ENCODE data around the gene ITGA4.

DNA sequence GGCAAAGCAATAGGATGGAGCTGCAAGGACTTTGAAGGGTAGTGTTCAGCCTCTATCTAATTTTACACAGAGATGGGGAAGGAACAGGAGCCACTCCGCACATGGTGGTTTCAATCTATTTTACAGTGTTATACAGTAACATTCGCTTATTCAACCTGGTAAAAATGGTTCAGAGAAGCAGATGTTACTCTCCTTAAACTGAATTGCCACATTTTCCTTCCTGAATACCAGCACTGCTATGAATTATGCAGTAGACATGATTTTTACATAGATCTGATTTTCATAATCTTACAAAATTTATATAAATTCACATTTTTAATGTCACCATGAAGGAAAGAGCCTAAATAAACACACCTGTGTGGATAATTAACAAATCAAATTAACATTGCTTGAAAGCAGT is 85.0 kb downstream of the ITGA4 start:
- no peak for TF ChIP-seq POLR2A (IDR thresholded peaks at IDR 0.05; ENCODE audit: low read depth, low read length)
- no peak for TF ChIP-seq POLR2AphosphoS5 (IDR thresholded peaks at IDR 0.05; ENCODE audit: low read depth, low read length)

All from GM12892 (cell line).